H9 (cell line): ENCODE data around the gene KPNA2. TPM values are rescaled to one million over a fixed set of nuclear protein-coding genes. Genes with fewer than 3 reads are reported as not detected.

ENCODE experiments used
- DNase-seq: peaks from one replicate; pipeline ENCODE4 v3.0.0-alpha.2; 2017
- H2AFZ ChIP-seq: one replicate; pipeline ENCODE4 v1.6.1; 2013; ENCODE audit warnings: mild to moderate bottlenecking, low read length, control low read depth, moderate library complexity
- H2AK5ac ChIP-seq: 2 replicates; pipeline ENCODE4 v1.6.1; 2013; ENCODE audit warnings: low read length, control low read depth, mixed read lengths; ENCODE audit not compliant: insufficient read length
- H2BK120ac ChIP-seq: one replicate; pipeline ENCODE4 v1.6.1; 2013; ENCODE audit warnings: low read depth, mild to moderate bottlenecking, low read length, control low read depth, inconsistent platforms; ENCODE audit not compliant: poor library complexity, severe bottlenecking
- H2BK12ac ChIP-seq: 2 replicates; pipeline ENCODE4 v1.6.1; 2013; ENCODE audit warnings: low read length, control low read depth, mixed read lengths, low read depth; ENCODE audit not compliant: insufficient read length
- H2BK15ac ChIP-seq: 2 replicates; pipeline ENCODE4 v1.6.1; 2013; ENCODE audit warnings: low read depth, low read length, control low read depth
- H2BK20ac ChIP-seq: one replicate; pipeline ENCODE4 v1.6.1; 2013; ENCODE audit warnings: low read depth, mild to moderate bottlenecking, low read length, control low read depth, inconsistent platforms; ENCODE audit not compliant: poor library complexity, severe bottlenecking
- H2BK5ac ChIP-seq: 2 replicates; pipeline ENCODE4 v1.6.1; 2013; ENCODE audit warnings: low read length, control low read depth, mixed read lengths; ENCODE audit not compliant: insufficient read length
- H3K14ac ChIP-seq: 2 replicates; pipeline ENCODE4 v1.6.1; 2013; ENCODE audit warnings: low read length, control low read depth; ENCODE audit not compliant: insufficient read depth
- H3K18ac ChIP-seq: 2 replicates; pipeline ENCODE4 v1.6.1; 2013; ENCODE audit warnings: low read depth, mild to moderate bottlenecking, mixed read lengths, low read length, control low read depth; ENCODE audit not compliant: insufficient read length
- H3K23ac ChIP-seq: 2 replicates; pipeline ENCODE4 v1.6.1; 2013; ENCODE audit warnings: low read length, control low read depth, mixed read lengths, low read depth; ENCODE audit not compliant: insufficient read length
- H3K23me2 ChIP-seq: 2 replicates; pipeline ENCODE4 v1.6.1; 2013; ENCODE audit warnings: low read depth, mild to moderate bottlenecking, mixed read lengths, low read length, control low read depth; ENCODE audit not compliant: insufficient read length, poor library complexity, severe bottlenecking
- H3K27ac ChIP-seq: 2 replicates; pipeline ENCODE4 v1.5.1; 2013; ENCODE audit warnings: low read length, control low read depth, mixed read lengths, low read depth; ENCODE audit not compliant: insufficient read length
- H3K27me3 ChIP-seq: 2 replicates; pipeline ENCODE4 v1.6.1; 2013; ENCODE audit warnings: low read length, control low read depth, inconsistent platforms; ENCODE audit not compliant: insufficient read depth
- H3K4ac ChIP-seq: 2 replicates; pipeline ENCODE4 v1.6.1; 2013; ENCODE audit warnings: low read depth, mild to moderate bottlenecking, control low read depth, inconsistent platforms, low read length, moderate library complexity
- H3K4me1 ChIP-seq: 2 replicates; pipeline ENCODE4 v1.6.1; 2013; ENCODE audit warnings: low read length, control low read depth, inconsistent platforms; ENCODE audit not compliant: insufficient read depth
- H3K4me2 ChIP-seq: 2 replicates; pipeline ENCODE4 v1.6.1; 2013; ENCODE audit warnings: low read length, control low read depth, mixed read lengths; ENCODE audit not compliant: insufficient read length, insufficient read depth
- H3K56ac ChIP-seq: 2 replicates; pipeline ENCODE4 v1.6.1; 2013; ENCODE audit warnings: low read depth, mild to moderate bottlenecking, mixed read lengths, low read length, control low read depth; ENCODE audit not compliant: insufficient read length
- H3K79me1 ChIP-seq: 2 replicates; pipeline ENCODE4 v1.6.1; 2013; ENCODE audit warnings: low read depth, mild to moderate bottlenecking, moderate library complexity, low read length, control low read depth, inconsistent platforms; ENCODE audit not compliant: insufficient read depth, poor library complexity, severe bottlenecking
- H3K79me2 ChIP-seq: 2 replicates; pipeline ENCODE4 v1.6.1; 2013; ENCODE audit warnings: low read length, control low read depth, inconsistent platforms; ENCODE audit not compliant: insufficient read depth
- H3K9ac ChIP-seq: 2 replicates; pipeline ENCODE4 v1.6.1; 2013; ENCODE audit warnings: low read length, control low read depth, mixed read lengths; ENCODE audit not compliant: insufficient read length; ENCODE audit errors: extremely low read depth
- H3K9me3 ChIP-seq: one replicate; pipeline ENCODE4 v1.6.1; 2013; ENCODE audit warnings: low read depth, low read length, inconsistent platforms; ENCODE audit not compliant: control insufficient read depth
- H3T11ph ChIP-seq: one replicate; pipeline ENCODE4 v1.6.1; 2013; ENCODE audit warnings: mild to moderate bottlenecking, low read length, control low read depth, inconsistent platforms
- H4K20me1 ChIP-seq: one replicate; pipeline ENCODE4 v1.6.1; 2013; ENCODE audit not compliant: control insufficient read depth, insufficient read length, insufficient read depth
- H4K5ac ChIP-seq: 2 replicates; pipeline ENCODE4 v1.6.1; 2013; ENCODE audit warnings: low read depth, mild to moderate bottlenecking, mixed read lengths, low read length, control low read depth; ENCODE audit not compliant: insufficient read length
- H4K8ac ChIP-seq: replicated peaks from 2 replicates; pipeline ENCODE4 v1.6.1; 2013; ENCODE audit warnings: low read length, control low read depth, mixed read lengths, low read depth; ENCODE audit not compliant: insufficient read length
- H4K91ac ChIP-seq: 2 replicates; pipeline ENCODE4 v1.6.1; 2013; ENCODE audit warnings: low read depth, mild to moderate bottlenecking, moderate library complexity, mixed read lengths, low read length, control low read depth; ENCODE audit not compliant: insufficient read length
- H3K27ac Mint-ChIP-seq, 3 experiments: 2 replicates in 2 of 3; 3 replicates in 1 of 3; pipeline ENCODE4 v1.8.0; 2020 to 2021; ENCODE audit warnings: mixed read lengths in 3 of 3, mild to moderate bottlenecking in 1 of 3, moderate library complexity in 1 of 3
- H3K27me3 Mint-ChIP-seq: 2 replicates; pipeline ENCODE4 v1.8.0; 2021; ENCODE audit warnings: low read depth, mild to moderate bottlenecking, moderate library complexity, mixed read lengths
- H3K36me3 Mint-ChIP-seq, 3 experiments: 2 replicates in 2 of 3; 3 replicates in 1 of 3; pipeline ENCODE4 v1.8.0; 2020 to 2021; ENCODE audit warnings: low read depth in 3 of 3, mixed read lengths in 3 of 3; ENCODE audit not compliant: insufficient read depth in 1 of 3
- H3K4me1 Mint-ChIP-seq, 2 experiments: 2 replicates each; pipeline ENCODE4 v1.8.0; 2020; ENCODE audit warnings: mixed read lengths in 2 of 2
- H3K4me3 Mint-ChIP-seq, 2 experiments: 2 replicates in 1 of 2; 3 replicates in 1 of 2; pipeline ENCODE4 v1.8.0; 2020 to 2021; ENCODE audit warnings: mild to moderate bottlenecking in 2 of 2, mixed read lengths in 2 of 2, moderate library complexity in 1 of 2
- H3K9me3 Mint-ChIP-seq, 2 experiments: 2 replicates in 1 of 2; 3 replicates in 1 of 2; pipeline ENCODE4 v1.8.0; 2020; ENCODE audit warnings: mild to moderate bottlenecking in 2 of 2, mixed read lengths in 2 of 2, moderate library complexity in 1 of 2
- WGBS: extraction: QIAGEN DNeasy Blood & Tissue Kit; methylation state at CpG from one replicate; pipeline ENCODE4 v1.1.7; 2013; ENCODE audit warnings: missing lambda C conversion rate, low lambda C conversion rate, mixed read lengths; ENCODE audit not compliant: insufficient read length; ENCODE audit errors: extremely low coverage; 5-methylcytosine and 5-hydroxymethylcytosine counted together
- total RNA-seq: library from RNA; stranded (reverse); gene quantifications from 2 replicates; pipeline ENCODE4 v1.2.1, GENCODE V29; 2021
- TF ChIP-seq, protein P1 (sequence below): fragments of 200-600 bp; sonication (generic); conservative IDR thresholded peaks from 3 replicates; pipeline ENCODE4 v1.8.0; 2021; ENCODE audit warnings: antibody characterized with exemption, mild to moderate bottlenecking

The KPNA2 gene
- total RNA-seq, 1 experiment from 2014 or later, result 432 TPM

DNA sequence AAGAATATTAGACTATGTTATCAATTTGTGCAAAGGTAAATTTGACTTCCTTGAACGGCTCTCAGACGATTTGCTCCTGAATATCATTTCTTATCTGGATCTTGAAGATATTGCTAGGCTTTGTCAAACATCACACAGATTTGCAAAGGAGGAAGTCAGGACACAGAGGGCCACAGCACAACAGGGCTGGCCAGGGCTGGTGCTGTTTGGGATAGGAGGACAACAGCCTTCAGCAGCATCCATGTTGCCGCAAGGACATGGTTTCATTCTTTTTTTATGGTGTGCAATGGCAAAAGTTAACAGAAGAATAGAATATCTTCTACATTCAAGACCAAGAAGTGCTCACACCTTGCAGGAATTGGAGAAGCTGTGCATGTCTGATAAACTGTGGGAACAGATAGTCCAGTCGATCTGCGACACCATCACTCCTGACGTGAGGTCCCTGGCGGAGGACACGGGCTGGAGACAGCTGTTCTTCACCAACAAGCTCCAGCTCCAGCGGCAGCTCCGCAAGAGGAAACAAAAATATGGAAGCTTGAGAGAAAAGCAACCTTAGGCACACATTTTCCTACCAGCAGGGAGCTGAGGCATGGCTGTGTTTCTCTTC lies 59.8 kb downstream of the KPNA2 start:
- H3T11ph ChIP-seq, result no peak overlapping the region
- H3K9ac ChIP-seq, result no peak overlapping the region
- H2AFZ ChIP-seq, result no peak overlapping the region
- H3K9me3 Mint-ChIP-seq, result peaks cover 3 to 5% of the 10 kb centered on the region in 2 experiments; a peak in 3 of 5 replicates
- no peaks in the 10 kb centered on the region for H4K20me1 ChIP-seq
- no peak overlapping the region for H2BK5ac ChIP-seq
- H2BK12ac ChIP-seq, result no peak overlapping the region
- no peaks in the 10 kb centered on the region for H3K79me2 ChIP-seq
- no peak overlapping the region for H3K4me3 Mint-ChIP-seq
- H3K79me1 ChIP-seq, result no peaks in the 10 kb centered on the region
- peaks cover 9% of the 10 kb centered on the region for H3K27me3 Mint-ChIP-seq
- H3K4ac ChIP-seq, result no peak overlapping the region
- H3K27ac ChIP-seq, result no peak overlapping the region
- H3K23me2 ChIP-seq, result no peaks in the 10 kb centered on the region
- no peak overlapping the region for H2BK120ac ChIP-seq
- peaks cover 0 to 9% (median 6%) of the 10 kb centered on the region in 3 experiments; a peak in 3 of 7 replicates for H3K36me3 Mint-ChIP-seq
- DNase-seq, result no peak
- no peak overlapping the region for H3K27ac Mint-ChIP-seq
- H3K9me3 ChIP-seq, result no peaks in the 10 kb centered on the region
- H3K14ac ChIP-seq, result no peak overlapping the region
- no peak overlapping the region for H4K91ac ChIP-seq
- H3K56ac ChIP-seq, result no peak overlapping the region
- H2AK5ac ChIP-seq, result no peak overlapping the region
- no peak overlapping the region for H3K4me2 ChIP-seq
- TF ChIP-seq, protein P1, sequence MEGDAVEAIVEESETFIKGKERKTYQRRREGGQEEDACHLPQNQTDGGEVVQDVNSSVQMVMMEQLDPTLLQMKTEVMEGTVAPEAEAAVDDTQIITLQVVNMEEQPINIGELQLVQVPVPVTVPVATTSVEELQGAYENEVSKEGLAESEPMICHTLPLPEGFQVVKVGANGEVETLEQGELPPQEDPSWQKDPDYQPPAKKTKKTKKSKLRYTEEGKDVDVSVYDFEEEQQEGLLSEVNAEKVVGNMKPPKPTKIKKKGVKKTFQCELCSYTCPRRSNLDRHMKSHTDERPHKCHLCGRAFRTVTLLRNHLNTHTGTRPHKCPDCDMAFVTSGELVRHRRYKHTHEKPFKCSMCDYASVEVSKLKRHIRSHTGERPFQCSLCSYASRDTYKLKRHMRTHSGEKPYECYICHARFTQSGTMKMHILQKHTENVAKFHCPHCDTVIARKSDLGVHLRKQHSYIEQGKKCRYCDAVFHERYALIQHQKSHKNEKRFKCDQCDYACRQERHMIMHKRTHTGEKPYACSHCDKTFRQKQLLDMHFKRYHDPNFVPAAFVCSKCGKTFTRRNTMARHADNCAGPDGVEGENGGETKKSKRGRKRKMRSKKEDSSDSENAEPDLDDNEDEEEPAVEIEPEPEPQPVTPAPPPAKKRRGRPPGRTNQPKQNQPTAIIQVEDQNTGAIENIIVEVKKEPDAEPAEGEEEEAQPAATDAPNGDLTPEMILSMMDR, result no peak
- no peak overlapping the region for H3K18ac ChIP-seq
- H4K8ac ChIP-seq, result no peak overlapping the region
- no peaks in the 10 kb centered on the region for H3K27me3 ChIP-seq
- H3K4me1 Mint-ChIP-seq, result no peaks in the 10 kb centered on the region; a peak in 1 of 4 replicates
- H3K23ac ChIP-seq, result no peak overlapping the region
- no peaks in the 10 kb centered on the region for H3K4me1 ChIP-seq
- H2BK20ac ChIP-seq, result no peak overlapping the region
- no peak overlapping the region for H2BK15ac ChIP-seq
- no peak overlapping the region for H4K5ac ChIP-seq
- no CpG with 5 or more reads among the region's 10 CpGs for WGBS
